Kidney (tissue), 14 donors: Measurements from ENCODE around the gene JOSD2. TPM values are rescaled to one million over a fixed set of nuclear protein-coding genes. Genes with fewer than 3 reads are reported as not detected.
A peak's percentile ranks its signal among the peaks of the same experiment; 100 is the strongest.

Source experiments
- DNase-seq, 5 donors: peaks; one replicate each; pipeline ENCODE4 v3.0.0-alpha.2; 2013 to 2020
- FAIRE-seq: peaks from 2 replicates; lab custom pipeline; 2012; peaks lifted over from hg19 to GRCh38; lab: Jason Lieb, UNC
- H3K27ac ChIP-seq, 2 donors: one replicate each; pipeline ENCODE4 v1.7.0; 2013; ENCODE audit warnings: low read depth in 2 of 2, low read length in 2 of 2, inconsistent platforms in 1 of 2
- H3K27me3 ChIP-seq: one replicate; pipeline ENCODE4 v1.7.1; 2013; ENCODE audit warnings: low read length, inconsistent platforms; ENCODE audit not compliant: control insufficient read depth, insufficient read depth
- H3K36me3 ChIP-seq, 3 donors: one replicate each; pipeline versions ENCODE4 v1.7.0 to v1.7.1; 2013; ENCODE audit warnings: low read length in 3 of 3, control low read depth in 1 of 3, inconsistent platforms in 1 of 3; ENCODE audit not compliant: insufficient read depth in 3 of 3, control insufficient read depth in 2 of 3
- H3K4me1 ChIP-seq, 3 donors: one replicate each; pipeline versions ENCODE4 v1.7.0 to v1.7.1; 2013; ENCODE audit warnings: low read length in 3 of 3, inconsistent platforms in 1 of 3, low read depth in 1 of 3; ENCODE audit not compliant: control insufficient read depth in 2 of 3, insufficient read depth in 2 of 3
- H3K4me3 ChIP-seq, 3 donors: one replicate each; pipeline versions ENCODE4 v1.7.0 to v1.8.1; 2013; ENCODE audit warnings: low read length in 3 of 3, control low read depth in 1 of 3, inconsistent platforms in 1 of 3
- H3K9ac ChIP-seq, 3 donors: one replicate each; pipeline versions ENCODE4 v1.7.0 to v1.7.1; 2013; ENCODE audit warnings: low read length in 3 of 3, control low read depth in 1 of 3, inconsistent platforms in 1 of 3
- H3K9me3 ChIP-seq, 3 donors: one replicate each; pipeline versions ENCODE4 v1.7.0 to v1.7.1; 2013; ENCODE audit warnings: low read length in 3 of 3, control low read depth in 1 of 3, inconsistent platforms in 1 of 3; ENCODE audit not compliant: control insufficient read depth in 2 of 3, insufficient read depth in 1 of 3
- CTCF ChIP-seq: IDR thresholded peaks from 3 replicates; pipeline ENCODE4 v1.5.1; 2012; ENCODE audit warnings: mild to moderate bottlenecking, moderate library complexity, borderline replicate concordance; ENCODE audit not compliant: insufficient read depth; ENCODE audit errors: extremely low read depth
- intact Hi-C: fragments of 100-400 bp; cut with DNase I; formaldehyde crosslinking; loops from one replicate; pipeline ENCODE4 v1.11.1; 2022
- polyA plus RNA-seq: library from polyadenylated mRNA; stranded (reverse); fragments of 350-450 nt; fragmentation: Illumina TruSeq; extraction: RNeasy Lipid Tissue Mini Kit (QIAGEN cat#74804); gene quantifications from one replicate; pipeline ENCODE4 v1.2.3, GENCODE V29; 2014; ENCODE audit warnings: low read depth, low replicate concordance; ENCODE audit not compliant: insufficient read depth
- total RNA-seq: library from RNA; stranded (reverse); fragmentation: NEBNext Ultra II Directional; extraction: Animal tissue kit (Norgen Biotek cat#: 25700); gene quantifications from one replicate; pipeline ENCODE4 v1.2.1, GENCODE V29; 2021
- donor health status: control.
- donor health status: control.
- donor health status: control.
- donor health status: control.
- donor health status: control.
- donor health status: DM: yes; HTN: yes; CAD: no.
- donor health status: Normal renal cell carcinoma (clear cell type).

JOSD2 gene
- total and polyA plus RNA-seq, 2 donors from 2014 or later = 31.7 to 73.7 TPM

GRCh38 chr19:50501568-50502475 lies 9.2 kb downstream of the JOSD2 start:
- intact Hi-C loops = no loop called here
- no peak overlapping the region for H3K9ac ChIP-seq
- H3K9me3 ChIP-seq = no peaks in the 10 kb centered on the region
- TF ChIP-seq CTCF = no peak
- H3K4me3 ChIP-seq = no peak overlapping the region
- peaks cover 8% of the 10 kb centered on the region for H3K27me3 ChIP-seq
- no peaks in the 10 kb centered on the region for H3K36me3 ChIP-seq
- no peaks in the 10 kb centered on the region for H3K4me1 ChIP-seq
- peak in 1 of 5 donors; percentile 67 for DNase-seq
- H3K27ac ChIP-seq = no peak overlapping the region
- FAIRE-seq = no peak

GRCh38 chr19:50501186-50501567 lies 9.8 kb downstream of the JOSD2 start:
- TF ChIP-seq CTCF = no peak
- intact Hi-C loops = no loop called here
- no peak overlapping the region for H3K27ac ChIP-seq
- no peak for FAIRE-seq
- peaks cover 8% of the 10 kb centered on the region for H3K27me3 ChIP-seq
- DNase-seq = peak in 2 of 5 donors; percentile 46 to 52
- H3K9ac ChIP-seq = no peak overlapping the region
- no peak overlapping the region for H3K4me3 ChIP-seq
- no peaks in the 10 kb centered on the region for H3K9me3 ChIP-seq
- H3K4me1 ChIP-seq = no peaks in the 10 kb centered on the region
- no peaks in the 10 kb centered on the region for H3K36me3 ChIP-seq

- no peak overlapping the region for H3K27ac ChIP-seq
These were observed 10.2 kb downstream of the JOSD2 start for GRCh38 chr19:50500753-50501151.

More at GRCh38 chr19:50500753-50501151, 10.2 kb downstream of the JOSD2 start:
- H3K4me3 ChIP-seq = no peak overlapping the region
- TF ChIP-seq CTCF = no peak
- DNase-seq (peak in 1 of 5 donors; percentile 71), FAIRE-seq (no peak)
- peaks cover 8% of the 10 kb centered on the region for H3K27me3 ChIP-seq
- H3K9ac ChIP-seq = no peak overlapping the region
- H3K9me3 ChIP-seq = no peaks in the 10 kb centered on the region
- no peaks in the 10 kb centered on the region for H3K4me1 ChIP-seq
- intact Hi-C loops = no loop called here
- no peaks in the 10 kb centered on the region for H3K36me3 ChIP-seq
